22Rv1 (cell line): ENCODE data around the gene ENPP3.

Experiments
- H3K27ac ChIP-seq: fragments of 450-650 bp; 2 replicates; pipeline ENCODE4 v1.5.1; 2017
- CTCF ChIP-seq: fragments of 450-650 bp; IDR thresholded peaks from 2 replicates; pipeline ENCODE4 v1.5.1; 2017; ENCODE audit warnings: mild to moderate bottlenecking
- ZFX ChIP-seq: fragments of 450-650 bp; IDR thresholded peaks from 2 replicates; pipeline ENCODE4 v1.6.1; 2017; ENCODE audit warnings: antibody characterized with exemption, borderline replicate concordance

Gene ENPP3

DNA sequence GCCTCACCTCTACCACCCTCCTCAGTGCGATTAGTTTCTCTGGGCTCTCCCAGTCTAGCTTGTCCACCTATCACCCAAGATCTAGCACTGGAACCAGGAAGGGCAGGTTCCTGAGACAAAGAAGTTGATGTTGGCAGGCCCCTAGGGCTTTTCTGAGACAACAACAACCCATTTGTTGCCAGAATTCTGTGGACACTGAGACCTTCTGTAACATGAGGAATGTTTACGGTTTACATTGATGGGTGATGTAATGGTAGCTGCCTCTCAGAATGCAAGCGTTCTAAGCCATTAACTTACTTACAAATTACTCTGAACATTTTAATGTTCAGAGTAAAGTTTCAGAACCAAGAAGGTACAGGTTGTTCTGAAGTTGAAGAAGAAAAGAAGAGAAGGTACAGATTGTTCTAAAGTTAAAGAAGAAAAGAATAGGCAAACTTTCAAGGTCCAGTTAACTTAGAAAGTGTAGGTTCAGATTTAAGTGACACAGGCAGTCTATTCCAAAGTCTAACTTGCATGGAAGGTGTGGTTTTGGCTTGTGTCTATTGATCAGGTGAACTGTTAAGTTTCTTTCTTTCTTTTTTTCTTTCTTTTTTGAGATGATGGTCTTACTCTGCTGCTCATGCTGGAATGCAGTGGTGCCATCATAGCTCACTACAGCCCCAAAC, 5.3 kb upstream of the ENPP3 start:
- H3K27ac ChIP-seq = peak overlapping the region; percentile 77
- TF ChIP-seq ZFX (no peak), CTCF (no peak)

DNA sequence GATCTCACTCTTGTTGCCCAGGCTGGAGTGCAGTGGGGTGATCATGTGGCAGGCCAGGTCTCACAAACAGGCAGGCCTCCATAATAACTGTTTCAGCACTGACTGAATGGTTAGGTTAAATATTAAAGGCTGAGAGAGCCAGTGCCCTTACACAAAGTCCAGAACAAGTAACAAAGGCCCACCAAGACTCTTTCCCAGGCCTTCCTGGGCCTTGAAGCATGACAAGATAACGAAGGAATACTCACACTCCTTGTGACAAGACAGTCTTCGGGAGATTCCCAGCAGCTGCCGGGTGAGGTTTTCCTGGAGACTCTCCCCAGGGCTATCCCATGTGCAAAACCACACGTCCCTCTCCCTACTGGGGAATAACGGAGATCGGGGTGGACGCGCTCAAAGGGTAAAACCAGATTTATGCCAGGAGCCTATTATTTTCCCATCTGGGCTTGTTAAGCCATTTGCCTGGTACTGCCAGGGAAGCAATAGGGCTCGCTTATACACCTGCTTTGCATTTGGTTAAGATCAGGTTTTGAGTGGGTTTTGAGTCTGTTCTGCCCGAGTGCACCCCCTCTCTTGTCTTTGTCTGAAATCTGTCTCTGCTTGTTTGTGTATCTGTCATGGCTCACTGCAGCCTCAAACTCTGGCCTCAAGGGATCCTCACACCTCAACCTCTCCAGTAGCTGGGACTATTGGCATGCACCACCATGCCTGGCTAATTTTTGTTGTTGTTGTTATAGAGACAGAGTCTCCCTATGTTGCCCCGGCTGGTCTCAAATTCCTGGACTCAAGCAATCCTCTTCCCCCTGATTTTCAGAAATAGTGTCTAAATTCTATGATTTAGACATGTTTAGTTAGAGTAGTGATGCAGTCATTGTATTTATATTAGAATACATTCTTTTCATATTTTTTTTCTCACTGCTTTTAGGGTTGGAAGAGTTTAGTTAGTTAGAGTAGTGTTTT, 1.4 kb upstream of the ENPP3 start:
- no peak overlapping the region for H3K27ac ChIP-seq

DNA sequence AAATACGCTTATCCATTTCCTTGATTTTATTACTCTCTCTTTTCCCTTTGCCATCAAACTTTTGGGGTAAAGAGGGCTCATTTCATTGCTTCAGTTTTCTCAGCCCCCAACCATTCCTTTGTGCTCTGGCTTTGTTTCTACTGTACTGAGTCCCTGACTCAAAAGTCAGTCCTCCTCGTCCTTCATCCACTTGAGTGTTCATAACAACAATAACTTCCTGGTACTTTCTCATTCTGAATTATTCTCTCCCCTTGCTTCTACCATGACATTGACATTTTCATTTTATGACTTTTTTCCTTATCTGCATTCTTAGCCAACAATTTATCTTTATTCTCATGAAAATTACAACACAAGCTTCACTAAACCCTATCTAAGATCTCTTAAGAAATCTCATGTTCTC, 911 bp downstream of the ENPP3 start:
- H3K27ac ChIP-seq = no peak overlapping the region
- TF ChIP-seq CTCF (no peak), ZFX (no peak)

More for the DNA sequence above, 1.4 kb upstream of the ENPP3 start:
- TF ChIP-seq ZFX (no peak), CTCF (no peak)

- TF ChIP-seq ZFX (no peak), CTCF (no peak)
- H3K27ac ChIP-seq = no peak overlapping the region
These were observed 3.0 kb downstream of the ENPP3 start for GRCh38 chr6:131640100-131640499.

DNA sequence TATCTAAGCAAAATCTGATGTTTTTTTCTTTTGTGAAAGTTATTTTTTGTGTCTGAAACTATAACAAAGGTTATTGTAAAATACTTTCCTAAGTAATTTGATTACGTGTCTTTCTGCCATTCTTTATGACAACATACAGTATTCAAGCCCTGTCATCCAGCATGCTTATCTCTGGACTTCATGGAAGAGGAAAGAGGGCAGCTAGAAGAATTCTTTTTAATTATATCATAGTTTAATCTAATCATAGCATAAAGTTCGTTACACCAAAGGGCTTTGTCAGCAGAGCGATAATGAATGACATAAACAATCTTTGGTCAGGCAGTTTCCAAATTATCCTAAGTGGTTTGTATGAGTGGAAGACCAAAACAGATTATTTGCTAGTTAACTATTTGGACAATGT, 3.5 kb downstream of the ENPP3 start:
- TF ChIP-seq ZFX (no peak), CTCF (no peak)
- no peak overlapping the region for H3K27ac ChIP-seq

DNA sequence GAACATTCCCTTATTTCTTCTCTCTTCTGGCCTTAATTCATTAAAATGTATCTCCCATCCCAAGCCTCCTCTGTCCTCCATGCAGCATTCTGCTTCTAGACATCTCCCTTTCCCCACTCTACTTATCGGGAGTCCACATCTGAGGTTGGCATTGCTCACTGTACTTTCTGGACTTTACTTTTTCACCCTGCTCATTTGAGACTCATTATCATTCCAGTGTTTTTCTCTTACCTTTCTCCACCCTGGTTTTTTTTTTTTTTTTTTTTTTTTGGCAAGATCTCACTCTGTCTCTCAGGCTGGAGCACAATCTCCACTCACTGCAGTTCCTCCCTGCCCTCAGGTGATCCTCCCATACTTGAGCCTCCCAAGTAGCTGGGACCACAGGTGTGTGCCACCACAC, 4.5 kb downstream of the ENPP3 start:
- no peak for TF ChIP-seq CTCF
- TF ChIP-seq ZFX = no peak
- no peak overlapping the region for H3K27ac ChIP-seq

GRCh38 chr6:131642565-131642964, 5.5 kb downstream of the ENPP3 start:
- no peak overlapping the region for H3K27ac ChIP-seq
- TF ChIP-seq CTCF = no peak
- no peak for TF ChIP-seq ZFX
